Trophoblast cell (in vitro differentiated cells and primary cell): ENCODE results near the gene TUBA3E.
"Not testable (repeated sequence)": the region's sequence is repeated elsewhere in the genome, so short reads cannot be mapped to it uniquely, and the experiment has no call there.

Experiments used
- DNase-seq, 2 donors: peaks; one replicate each; pipeline ENCODE4 v3.0.0-alpha.2; 2016
- H2AFZ ChIP-seq: 2 replicates; pipeline ENCODE4 v1.6.1; 2013; ENCODE audit warnings: low read length, moderate library complexity, mild to moderate bottlenecking; ENCODE audit not compliant: insufficient read depth, poor library complexity
- H2AK5ac ChIP-seq: 2 replicates; pipeline ENCODE4 v1.6.1; 2013; ENCODE audit warnings: mild to moderate bottlenecking, low read length
- H2BK120ac ChIP-seq: 2 replicates; pipeline ENCODE4 v1.6.1; 2013; ENCODE audit warnings: low read length, mild to moderate bottlenecking, moderate library complexity; ENCODE audit not compliant: insufficient read depth, poor library complexity
- H2BK12ac ChIP-seq: 2 replicates; pipeline ENCODE4 v1.6.1; 2013; ENCODE audit warnings: mild to moderate bottlenecking, low read length, moderate library complexity
- H2BK5ac ChIP-seq: 2 replicates; pipeline ENCODE4 v1.6.1; 2013; ENCODE audit warnings: low read length, low read depth, moderate library complexity, mild to moderate bottlenecking; ENCODE audit not compliant: poor library complexity
- H3K14ac ChIP-seq: 2 replicates; pipeline ENCODE4 v1.6.1; 2013; ENCODE audit warnings: mild to moderate bottlenecking, low read length
- H3K18ac ChIP-seq: 2 replicates; pipeline ENCODE4 v1.6.1; 2013; ENCODE audit warnings: mild to moderate bottlenecking, low read length
- H3K23ac ChIP-seq: 2 replicates; pipeline ENCODE4 v1.6.1; 2013; ENCODE audit warnings: low read length
- H3K27ac ChIP-seq: 2 replicates; pipeline ENCODE4 v1.5.1; 2013; ENCODE audit warnings: low read depth, mild to moderate bottlenecking, inconsistent platforms, low read length, moderate library complexity
- H3K27me3 ChIP-seq: 2 replicates; pipeline ENCODE4 v1.6.1; 2013; ENCODE audit warnings: inconsistent platforms, mild to moderate bottlenecking, low read length, moderate library complexity; ENCODE audit not compliant: insufficient read depth
- H3K36me3 ChIP-seq, 2 experiments: 1 replicate in 1 of 2; 2 replicates in 1 of 2; pipeline ENCODE4 v1.6.1; 2013; ENCODE audit warnings: low read length in 2 of 2, mild to moderate bottlenecking in 2 of 2, moderate library complexity in 1 of 2; ENCODE audit not compliant: insufficient read depth in 2 of 2, control insufficient read depth in 1 of 2
- H3K4ac ChIP-seq: 2 replicates; pipeline ENCODE4 v1.6.1; 2013; ENCODE audit warnings: low read depth, mild to moderate bottlenecking, low read length, moderate library complexity
- H3K4me1 ChIP-seq, 2 experiments: 1 replicate in 1 of 2; 2 replicates in 1 of 2; pipeline ENCODE4 v1.6.1; 2013; ENCODE audit warnings: low read length in 2 of 2, mild to moderate bottlenecking in 2 of 2, moderate library complexity in 1 of 2; ENCODE audit not compliant: insufficient read depth in 2 of 2, control insufficient read depth in 1 of 2
- H3K4me2 ChIP-seq: 2 replicates; pipeline ENCODE4 v1.6.1; 2013; ENCODE audit warnings: inconsistent platforms, mild to moderate bottlenecking, low read length, moderate library complexity
- H3K4me3 ChIP-seq: 2 replicates; pipeline ENCODE4 v1.5.1; 2013; ENCODE audit warnings: mild to moderate bottlenecking, low read depth, low read length, inconsistent platforms
- H3K79me1 ChIP-seq: one replicate; pipeline ENCODE4 v1.6.1; 2013; ENCODE audit warnings: low read length
- H3K79me2 ChIP-seq: 2 replicates; pipeline ENCODE4 v1.6.1; 2013; ENCODE audit warnings: low read length, mild to moderate bottlenecking; ENCODE audit not compliant: control insufficient read depth, insufficient read depth, poor library complexity
- H3K9ac ChIP-seq: 2 replicates; pipeline ENCODE4 v1.6.1; 2013; ENCODE audit warnings: mild to moderate bottlenecking, low read length
- H3K9me3 ChIP-seq: 2 replicates; pipeline ENCODE4 v1.6.1; 2013; ENCODE audit warnings: low read depth, mild to moderate bottlenecking, control low read depth, inconsistent platforms, low read length; ENCODE audit not compliant: insufficient read depth
- H4K12ac ChIP-seq: 2 replicates; pipeline ENCODE4 v1.6.1; 2013; ENCODE audit warnings: low read depth, mild to moderate bottlenecking, low read length, moderate library complexity
- H4K8ac ChIP-seq: 2 replicates; pipeline ENCODE4 v1.6.1; 2013; ENCODE audit warnings: low read depth, mild to moderate bottlenecking, low read length, moderate library complexity
- H4K91ac ChIP-seq: one replicate; pipeline ENCODE4 v1.6.1; 2013; ENCODE audit warnings: low read depth, mild to moderate bottlenecking, low read length, moderate library complexity
- WGBS: extraction: QIAGEN DNeasy Blood & Tissue Kit; methylation state at CpG from one replicate; pipeline ENCODE4 v1.1.7; 2013; ENCODE audit warnings: missing lambda C conversion rate; ENCODE audit not compliant: insufficient read length, insufficient coverage; ENCODE audit errors: extremely low coverage; 5-methylcytosine and 5-hydroxymethylcytosine counted together

Gene TUBA3E

DNA sequence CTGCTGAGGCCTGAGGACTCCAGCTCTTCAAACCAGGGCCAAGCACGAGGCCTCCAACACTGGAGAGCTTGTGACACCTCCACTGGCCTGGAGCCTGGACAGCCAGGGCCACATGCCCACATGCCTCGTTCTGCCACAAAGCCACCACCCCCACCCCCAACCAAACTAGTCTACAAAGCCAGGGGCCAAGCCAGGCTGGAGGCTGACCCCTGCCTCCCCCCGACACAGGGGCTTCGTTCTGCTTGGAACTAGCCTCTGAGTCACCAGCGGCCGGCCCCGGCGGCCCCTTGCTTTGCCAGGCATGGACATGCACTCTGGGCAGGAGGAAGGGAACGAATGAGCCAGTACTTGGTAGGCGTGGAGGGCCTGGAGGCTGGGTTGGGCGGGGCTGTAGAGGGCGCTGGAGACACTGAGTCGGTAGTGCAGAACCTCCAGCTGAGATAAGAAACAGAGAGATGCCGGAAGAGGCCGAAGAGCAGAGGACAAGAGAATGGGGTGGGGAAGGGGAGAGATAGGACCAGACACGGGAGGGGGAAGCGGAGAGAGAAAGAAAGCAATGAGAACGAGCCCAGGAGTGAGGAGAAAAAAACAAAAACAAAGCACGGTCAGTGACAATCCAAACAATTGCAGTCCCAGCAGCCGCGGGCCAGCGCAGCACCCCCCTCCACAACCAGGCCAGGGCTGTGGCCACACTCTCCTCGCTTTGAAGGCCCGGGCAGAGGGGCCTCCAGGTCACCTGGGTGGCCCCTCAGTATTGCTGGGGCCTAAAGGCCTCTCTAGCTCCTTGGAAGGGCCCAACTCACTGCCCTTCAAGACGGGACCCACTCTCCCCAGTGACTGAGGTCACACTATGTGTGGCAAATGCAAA lies 37.2 kb downstream of the TUBA3E start:
- not testable (repeated sequence) for H3K23ac ChIP-seq, H3K18ac ChIP-seq, H3K27me3 ChIP-seq, H3K9ac ChIP-seq, DNase-seq, H4K8ac ChIP-seq, H3K4me1 ChIP-seq, H3K4me3 ChIP-seq, H2BK120ac ChIP-seq, H4K91ac ChIP-seq, H3K79me1 ChIP-seq, H3K14ac ChIP-seq, H4K12ac ChIP-seq, H3K4ac ChIP-seq, H3K27ac ChIP-seq, H2AFZ ChIP-seq, H2BK12ac ChIP-seq, H2BK5ac ChIP-seq, H2AK5ac ChIP-seq, H3K9me3 ChIP-seq, H3K4me2 ChIP-seq, H3K79me2 ChIP-seq
- peaks cover 52 to 58% of the 10 kb centered on the region in 2 experiments for H3K36me3 ChIP-seq
- no CpG with 5 or more reads among the region's 25 CpGs for WGBS

DNA sequence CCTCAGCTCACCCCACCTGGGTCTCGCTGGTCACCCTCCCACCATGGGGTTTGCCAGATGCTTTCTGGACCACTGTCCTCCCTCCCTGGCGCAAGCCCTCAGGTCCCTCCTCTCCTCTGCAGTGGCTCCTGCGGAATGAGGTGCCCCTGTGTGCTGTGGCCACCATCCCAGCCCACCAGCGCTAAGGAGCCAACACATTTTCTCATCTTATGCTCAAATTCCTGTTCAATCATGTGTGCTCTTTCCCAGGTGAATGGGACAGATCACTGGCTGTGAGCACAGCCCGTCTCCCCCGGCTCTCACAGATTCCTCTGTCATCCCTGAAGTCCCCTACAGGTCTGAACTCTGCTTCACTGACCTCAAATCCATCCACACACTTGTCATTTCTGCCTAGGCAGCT lies 38.1 kb downstream of the TUBA3E start:
- Histone ChIP-seq H2BK12ac (no peak overlapping the region), H3K9ac (no peak overlapping the region), H3K4me3 (no peak overlapping the region), H3K27ac (no peak overlapping the region), H2AFZ (no peak overlapping the region), H3K4me2 (no peak overlapping the region), H2BK120ac (no peak overlapping the region), H3K23ac (no peak overlapping the region), H2BK5ac (no peak overlapping the region), H4K12ac (no peak overlapping the region), H3K9me3 (peaks cover 2% of the 10 kb centered on the region), H3K18ac (no peak overlapping the region), H4K8ac (no peak overlapping the region), H3K79me1 (no peaks in the 10 kb centered on the region), H3K4me1 (no peaks in the 10 kb centered on the region), H2AK5ac (no peak overlapping the region), H4K91ac (no peak overlapping the region), H3K27me3 (no peaks in the 10 kb centered on the region), H3K14ac (no peak overlapping the region), H3K4ac (no peak overlapping the region), H3K36me3 (peaks cover 51 to 54% of the 10 kb centered on the region in 2 experiments), H3K79me2 (no peaks in the 10 kb centered on the region)
- no peak for DNase-seq
- WGBS, result no CpG with 5 or more reads among the region's 6 CpGs

DNA sequence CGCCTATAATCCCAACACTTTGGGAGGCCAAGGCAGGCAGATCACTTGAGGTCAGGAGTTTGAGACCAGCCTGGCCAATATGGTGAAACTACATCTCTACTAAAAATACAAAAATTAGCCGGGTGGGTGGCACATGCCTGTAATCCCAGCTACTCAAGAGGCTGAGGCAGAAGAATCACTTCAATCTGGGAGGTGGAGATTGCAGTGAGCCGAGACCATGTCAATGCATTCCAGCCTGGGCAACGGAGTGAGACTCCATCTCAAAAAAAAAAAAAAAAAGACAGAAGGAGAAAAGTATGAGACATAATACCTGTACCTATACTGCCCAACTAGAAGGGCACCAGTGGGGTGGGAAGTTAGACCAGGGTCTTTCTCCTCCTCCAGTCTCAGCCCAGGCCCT lies 38.9 kb downstream of the TUBA3E start:
- DNase-seq, H3K4me2 ChIP-seq, H3K27me3 ChIP-seq: not testable (repeated sequence)

DNA sequence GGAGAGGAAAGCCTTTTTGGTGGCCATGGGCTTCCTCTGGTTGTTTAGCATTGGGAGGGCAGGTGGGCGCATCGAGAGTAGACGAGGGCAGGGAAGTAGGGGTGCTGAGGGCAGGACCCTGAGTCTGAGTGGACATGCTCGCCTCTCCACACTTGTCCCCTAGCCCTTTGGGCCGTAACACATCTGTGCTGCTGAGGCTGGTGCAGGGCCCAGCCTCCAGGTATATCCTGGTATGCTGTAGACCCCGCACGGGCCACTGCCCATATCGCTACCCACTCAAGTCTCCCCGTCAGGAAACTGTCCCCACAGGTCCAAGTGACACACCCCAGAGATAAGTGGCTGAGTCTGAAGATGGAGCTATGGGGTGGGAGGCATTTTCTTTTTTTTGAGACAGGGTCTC lies 39.6 kb downstream of the TUBA3E start:
- no peak overlapping the region for H2AFZ ChIP-seq
- WGBS, result no CpG with 5 or more reads among the region's 9 CpGs
- peaks cover 2% of the 10 kb centered on the region for H3K9me3 ChIP-seq
- no peaks in the 10 kb centered on the region for H3K79me2 ChIP-seq
- no peaks in the 10 kb centered on the region for H3K27me3 ChIP-seq
- H3K4me2 ChIP-seq, result no peak overlapping the region
- no peak overlapping the region for H3K4ac ChIP-seq
- H4K8ac ChIP-seq, result no peak overlapping the region
- no peak overlapping the region for H3K23ac ChIP-seq
- H3K18ac ChIP-seq, result no peak overlapping the region
- no peak overlapping the region for H4K12ac ChIP-seq
- H2BK5ac ChIP-seq, result no peak overlapping the region
- no peak overlapping the region for H3K27ac ChIP-seq
- no peak overlapping the region for H3K4me3 ChIP-seq
- DNase-seq, result no peak
- no peak overlapping the region for H2AK5ac ChIP-seq
- no peak overlapping the region for H3K14ac ChIP-seq
- H2BK120ac ChIP-seq, result no peak overlapping the region
- H2BK12ac ChIP-seq, result no peak overlapping the region
- no peak overlapping the region for H3K9ac ChIP-seq
- no peaks in the 10 kb centered on the region for H3K4me1 ChIP-seq
- H3K79me1 ChIP-seq, result no peaks in the 10 kb centered on the region
- peaks cover 55 to 56% of the 10 kb centered on the region in 2 experiments for H3K36me3 ChIP-seq
- H4K91ac ChIP-seq, result no peak overlapping the region

More for the DNA sequence above, 38.9 kb downstream of the TUBA3E start:
- H3K79me2 ChIP-seq, H3K4me1 ChIP-seq, H3K9ac ChIP-seq, H2BK120ac ChIP-seq, H3K4me3 ChIP-seq, H3K4ac ChIP-seq, H3K27ac ChIP-seq, H3K18ac ChIP-seq, H3K9me3 ChIP-seq, H3K79me1 ChIP-seq, H4K12ac ChIP-seq, H3K14ac ChIP-seq, H4K8ac ChIP-seq, H3K23ac ChIP-seq, H2BK5ac ChIP-seq, H2BK12ac ChIP-seq, H2AK5ac ChIP-seq, H4K91ac ChIP-seq, H2AFZ ChIP-seq: not testable (repeated sequence)
- H3K36me3 ChIP-seq, result peaks cover 53 to 57% of the 10 kb centered on the region in 2 experiments
- no CpG with 5 or more reads among the region's 4 CpGs for WGBS
